ENCODE results near the gene NRXN3. TPM values are rescaled to one million over a fixed set of nuclear protein-coding genes. Genes with fewer than 3 reads are reported as not detected.

The NRXN3 gene
- total and polyA plus RNA-seq, 4 donors, result 0.07 to 1.2 (median 0.23) TPM

DNA sequence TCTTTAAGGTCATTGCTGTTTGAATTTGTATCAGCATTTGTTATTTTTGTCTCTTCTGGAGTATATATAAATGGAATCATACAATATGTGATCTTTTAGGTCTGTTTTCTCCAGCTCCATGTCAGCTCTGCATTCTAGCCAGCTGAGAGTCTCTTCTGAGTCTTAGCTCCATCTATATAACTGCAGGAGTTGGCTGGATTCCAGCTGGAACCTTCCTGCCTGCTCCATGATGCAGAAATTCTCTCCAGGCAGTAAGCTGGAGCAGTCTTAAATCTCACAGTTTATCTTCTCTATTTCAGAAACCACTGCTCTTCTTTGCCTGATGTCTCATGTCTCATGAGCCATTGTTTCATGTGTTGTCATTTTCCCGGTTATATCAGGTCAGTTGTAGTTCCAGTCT lies 827.6 kb downstream of the NRXN3 start:
- no peak for TF ChIP-seq CTCF (IDR thresholded peaks at IDR 0.05; ENCODE audit: low read depth, low read length, missing input control)
- TF ChIP-seq HNF4G (IDR thresholded peaks at IDR 0.05), result no peak
- TF ChIP-seq, protein P1, sequence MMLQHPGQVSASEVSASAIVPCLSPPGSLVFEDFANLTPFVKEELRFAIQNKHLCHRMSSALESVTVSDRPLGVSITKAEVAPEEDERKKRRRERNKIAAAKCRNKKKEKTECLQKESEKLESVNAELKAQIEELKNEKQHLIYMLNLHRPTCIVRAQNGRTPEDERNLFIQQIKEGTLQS (IDR thresholded peaks at IDR 0.05), result no peak
- TF ChIP-seq NR2F2 (IDR thresholded peaks at IDR 0.05), result no peak
- no peak for TF ChIP-seq TAF1 (conservative IDR thresholded peaks at IDR 0.05)
- TF ChIP-seq, protein P2, sequence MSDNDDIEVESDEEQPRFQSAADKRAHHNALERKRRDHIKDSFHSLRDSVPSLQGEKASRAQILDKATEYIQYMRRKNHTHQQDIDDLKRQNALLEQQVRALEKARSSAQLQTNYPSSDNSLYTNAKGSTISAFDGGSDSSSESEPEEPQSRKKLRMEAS (IDR thresholded peaks at IDR 0.05), result no peak
- no peak for TF ChIP-seq HNF4A (conservative IDR thresholded peaks at IDR 0.05)
- Histone ChIP-seq H3K9ac (ENCODE audit: low read depth in 1 of 2, low read length in 2 of 2) (no peak overlapping the region), H3K4me1 (ENCODE audit: control insufficient read depth in 4 of 4, insufficient read depth in 4 of 4, low read length in 3 of 4) (no peaks in the 10 kb centered on the region), H3K27ac (ENCODE audit: low read depth in 1 of 2, low read length in 2 of 2) (no peak overlapping the region), H3K9me3 (ENCODE audit: control insufficient read depth in 4 of 4, low read length in 3 of 4) (no peaks in the 10 kb centered on the region), H3K36me3 (ENCODE audit: control insufficient read depth in 4 of 4, insufficient read depth in 3 of 4, low read depth in 1 of 4, low read length in 3 of 4) (no peaks in the 10 kb centered on the region), H3K4me3 (ENCODE audit: low read depth in 1 of 3, low read length in 3 of 3) (no peak overlapping the region), H3K27me3 (ENCODE audit: control insufficient read depth in 4 of 4, insufficient read depth in 4 of 4, low read length in 3 of 4) (peaks cover 0 to under 1% (median 0%) of the 10 kb centered on the region in 4 donors)
- DNase-seq (ENCODE audit: low spot score), result no peak
- WGBS, result 76% methylated on average over 1 of the region's 1 CpG

GRCh38 chr14:79009286-79009685 lies 839.1 kb downstream of the NRXN3 start:
- no peak overlapping the region for H3K4me3 ChIP-seq (ENCODE audit: low read depth in 1 of 3, low read length in 3 of 3)
- H3K27ac ChIP-seq (ENCODE audit: low read depth in 1 of 2, low read length in 2 of 2), result no peak overlapping the region
- DNase-seq (ENCODE audit: low spot score), result no peak
- H3K4me1 ChIP-seq (ENCODE audit: control insufficient read depth in 4 of 4, insufficient read depth in 4 of 4, low read length in 3 of 4), result no peaks in the 10 kb centered on the region
- WGBS, result 82% methylated on average over 2 of the region's 2 CpGs
- no peak overlapping the region for H3K9ac ChIP-seq (ENCODE audit: low read depth in 1 of 2, low read length in 2 of 2)
- H3K36me3 ChIP-seq (ENCODE audit: control insufficient read depth in 4 of 4, insufficient read depth in 3 of 4, low read depth in 1 of 4, low read length in 3 of 4), result no peaks in the 10 kb centered on the region
- no peaks in the 10 kb centered on the region for H3K9me3 ChIP-seq (ENCODE audit: control insufficient read depth in 4 of 4, low read length in 3 of 4)
- peaks cover 0 to 6% (median 0%) of the 10 kb centered on the region in 4 donors for H3K27me3 ChIP-seq (ENCODE audit: control insufficient read depth in 4 of 4, insufficient read depth in 4 of 4, low read length in 3 of 4)
- TF ChIP-seq FOXA2 (IDR thresholded peaks at IDR 0.05) (no peak), TAF1 (conservative IDR thresholded peaks at IDR 0.05) (no peak), YY1 (IDR thresholded peaks at IDR 0.05) (no peak), NR2F2 (IDR thresholded peaks at IDR 0.05) (no peak), EGR1 (IDR thresholded peaks at IDR 0.05; ENCODE audit: low read depth in 2 of 2) (no peak), CTCF (IDR thresholded peaks at IDR 0.05; ENCODE audit: low read depth, low read length, missing input control) (no peak), HNF4G (IDR thresholded peaks at IDR 0.05) (no peak), FOXA1 (IDR thresholded peaks at IDR 0.05) (no peak), RAD21 (IDR thresholded peaks at IDR 0.05) (no peak), GABPA (IDR thresholded peaks at IDR 0.05 in 1 of 2, conservative IDR thresholded peaks at IDR 0.05 in 1 of 2) (no peak), RXRA (IDR thresholded peaks at IDR 0.05) (no peak), SP1 (IDR thresholded peaks at IDR 0.05) (no peak), JUND (IDR thresholded peaks at IDR 0.05) (no peak), HNF4A (conservative IDR thresholded peaks at IDR 0.05) (no peak)
- TF ChIP-seq, protein P2 (IDR thresholded peaks at IDR 0.05), result no peak
- TF ChIP-seq, protein P3, sequence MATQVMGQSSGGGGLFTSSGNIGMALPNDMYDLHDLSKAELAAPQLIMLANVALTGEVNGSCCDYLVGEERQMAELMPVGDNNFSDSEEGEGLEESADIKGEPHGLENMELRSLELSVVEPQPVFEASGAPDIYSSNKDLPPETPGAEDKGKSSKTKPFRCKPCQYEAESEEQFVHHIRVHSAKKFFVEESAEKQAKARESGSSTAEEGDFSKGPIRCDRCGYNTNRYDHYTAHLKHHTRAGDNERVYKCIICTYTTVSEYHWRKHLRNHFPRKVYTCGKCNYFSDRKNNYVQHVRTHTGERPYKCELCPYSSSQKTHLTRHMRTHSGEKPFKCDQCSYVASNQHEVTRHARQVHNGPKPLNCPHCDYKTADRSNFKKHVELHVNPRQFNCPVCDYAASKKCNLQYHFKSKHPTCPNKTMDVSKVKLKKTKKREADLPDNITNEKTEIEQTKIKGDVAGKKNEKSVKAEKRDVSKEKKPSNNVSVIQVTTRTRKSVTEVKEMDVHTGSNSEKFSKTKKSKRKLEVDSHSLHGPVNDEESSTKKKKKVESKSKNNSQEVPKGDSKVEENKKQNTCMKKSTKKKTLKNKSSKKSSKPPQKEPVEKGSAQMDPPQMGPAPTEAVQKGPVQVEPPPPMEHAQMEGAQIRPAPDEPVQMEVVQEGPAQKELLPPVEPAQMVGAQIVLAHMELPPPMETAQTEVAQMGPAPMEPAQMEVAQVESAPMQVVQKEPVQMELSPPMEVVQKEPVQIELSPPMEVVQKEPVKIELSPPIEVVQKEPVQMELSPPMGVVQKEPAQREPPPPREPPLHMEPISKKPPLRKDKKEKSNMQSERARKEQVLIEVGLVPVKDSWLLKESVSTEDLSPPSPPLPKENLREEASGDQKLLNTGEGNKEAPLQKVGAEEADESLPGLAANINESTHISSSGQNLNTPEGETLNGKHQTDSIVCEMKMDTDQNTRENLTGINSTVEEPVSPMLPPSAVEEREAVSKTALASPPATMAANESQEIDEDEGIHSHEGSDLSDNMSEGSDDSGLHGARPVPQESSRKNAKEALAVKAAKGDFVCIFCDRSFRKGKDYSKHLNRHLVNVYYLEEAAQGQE (IDR thresholded peaks at IDR 0.05), result no peak
- TF ChIP-seq, protein P4, sequence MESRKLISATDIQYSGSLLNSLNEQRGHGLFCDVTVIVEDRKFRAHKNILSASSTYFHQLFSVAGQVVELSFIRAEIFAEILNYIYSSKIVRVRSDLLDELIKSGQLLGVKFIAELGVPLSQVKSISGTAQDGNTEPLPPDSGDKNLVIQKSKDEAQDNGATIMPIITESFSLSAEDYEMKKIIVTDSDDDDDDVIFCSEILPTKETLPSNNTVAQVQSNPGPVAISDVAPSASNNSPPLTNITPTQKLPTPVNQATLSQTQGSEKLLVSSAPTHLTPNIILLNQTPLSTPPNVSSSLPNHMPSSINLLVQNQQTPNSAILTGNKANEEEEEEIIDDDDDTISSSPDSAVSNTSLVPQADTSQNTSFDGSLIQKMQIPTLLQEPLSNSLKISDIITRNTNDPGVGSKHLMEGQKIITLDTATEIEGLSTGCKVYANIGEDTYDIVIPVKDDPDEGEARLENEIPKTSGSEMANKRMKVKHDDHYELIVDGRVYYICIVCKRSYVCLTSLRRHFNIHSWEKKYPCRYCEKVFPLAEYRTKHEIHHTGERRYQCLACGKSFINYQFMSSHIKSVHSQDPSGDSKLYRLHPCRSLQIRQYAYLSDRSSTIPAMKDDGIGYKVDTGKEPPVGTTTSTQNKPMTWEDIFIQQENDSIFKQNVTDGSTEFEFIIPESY (IDR thresholded peaks at IDR 0.05), result no peak
- TF ChIP-seq, protein P1 (IDR thresholded peaks at IDR 0.05), result no peak
